ENCODE data around the gene AHI1. TPM values are rescaled to one million over a fixed set of nuclear protein-coding genes. Genes with fewer than 3 reads are reported as not detected.

Gene AHI1
- total and polyA plus RNA-seq, 2 of the 13 experiments (the other 11 are each of a cell fraction or from before 2014, with no cell fraction given), result 7.2 to 18.6 TPM

DNA sequence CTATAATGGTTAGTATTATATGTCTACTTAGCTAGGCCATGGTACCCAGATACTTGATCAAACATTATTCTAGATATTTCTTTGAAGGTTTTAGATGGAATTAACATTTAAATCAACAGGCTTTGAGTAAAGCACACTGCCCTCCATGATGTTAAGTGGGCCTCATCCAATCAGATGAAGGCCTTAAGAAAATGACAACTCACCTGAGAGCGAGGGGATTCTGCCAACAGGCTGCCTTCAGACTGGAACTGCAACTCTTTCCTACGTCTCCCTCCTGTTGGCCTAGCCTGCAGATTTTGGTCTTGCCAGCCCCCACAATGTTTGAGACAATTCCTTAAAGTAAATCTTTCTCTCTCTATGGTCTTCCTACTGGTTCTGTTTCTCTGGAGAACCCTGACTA lies 137.3 kb downstream of the AHI1 start:
- Histone ChIP-seq H3K79me2 (ENCODE audit: insufficient read depth, low read length) (no peaks in the 10 kb centered on the region), H3K36me3 (replicated peaks in 1 of 2; ENCODE audit: control insufficient read depth in 1 of 2, insufficient read depth in 2 of 2, low read length in 2 of 2) (no peaks in the 10 kb centered on the region), H3K9me3 (ENCODE audit: low read length) (peaks cover 6% of the 10 kb centered on the region), H2AFZ (ENCODE audit: low read length) (no peak overlapping the region), H3K4me3 (replicated peaks in 1 of 3; ENCODE audit: insufficient read depth in 1 of 3, low read depth in 2 of 3, low read length in 3 of 3) (no peak overlapping the region), H3K4me2 (ENCODE audit: low read depth, low read length) (no peak overlapping the region), H4K20me1 (ENCODE audit: insufficient read depth, low read length) (no peaks in the 10 kb centered on the region), H3K9ac (ENCODE audit: insufficient read depth, low read depth, low read length) (no peak overlapping the region), H3K4me1 (ENCODE audit: insufficient read depth, low read length) (peaks cover 10% of the 10 kb centered on the region), H3K27me3 (ENCODE audit: control insufficient read depth in 1 of 2, insufficient read depth in 2 of 2, low read length in 2 of 2) (no peaks in the 10 kb centered on the region), H3K27ac (ENCODE audit: extremely low read length, insufficient read depth, low read length) (no peak overlapping the region)
- FAIRE-seq (no peak), ATAC-seq (no peak), DNase-seq (ENCODE audit: low spot score) (no peak)
- BruUV-seq (replicated peaks), result no TSS peak
- ChIA-PET POLR2A (no interaction called here), CTCF (ENCODE audit: low intra/inter-chr PET ratio, low total read pairs) (no interaction called here)
- in situ Hi-C loops (cut with HindIII; ENCODE audit: extremely low pct_ligation_motif_present, low pct_unique_long_range_greater_than_20kb), result no loop called here
- 93% methylated on average over 2 of the region's 2 CpGs for WGBS (ENCODE audit: low lambda C conversion rate)
- intact Hi-C loops (cut with micrococcal nuclease; ENCODE audit: unreplicated experiment), result no loop called here
- TF ChIP-seq ZNF34 (CRISPR knock-in tag; IDR thresholded peaks at IDR 0.05; ENCODE audit: borderline replicate concordance) (no peak), RXRB (CRISPR knock-in tag; IDR thresholded peaks at IDR 0.05; ENCODE audit: borderline replicate concordance) (no peak), ZNF276 (CRISPR knock-in tag; IDR thresholded peaks at IDR 0.05; ENCODE audit: low read depth) (no peak), DRAP1 (CRISPR knock-in tag; IDR thresholded peaks at IDR 0.05) (no peak), YEATS2 (CRISPR knock-in tag; IDR thresholded peaks at IDR 0.05; ENCODE audit: borderline replicate concordance) (no peak), ZFP36 (IDR thresholded peaks at IDR 0.05; ENCODE audit: borderline replicate concordance, low read depth, low read length, partially characterized antibody) (no peak), PHF5A (CRISPR knock-in tag; IDR thresholded peaks at IDR 0.05; ENCODE audit: low read depth, unreplicated experiment) (no peak)
- TF ChIP-seq, protein P1, sequence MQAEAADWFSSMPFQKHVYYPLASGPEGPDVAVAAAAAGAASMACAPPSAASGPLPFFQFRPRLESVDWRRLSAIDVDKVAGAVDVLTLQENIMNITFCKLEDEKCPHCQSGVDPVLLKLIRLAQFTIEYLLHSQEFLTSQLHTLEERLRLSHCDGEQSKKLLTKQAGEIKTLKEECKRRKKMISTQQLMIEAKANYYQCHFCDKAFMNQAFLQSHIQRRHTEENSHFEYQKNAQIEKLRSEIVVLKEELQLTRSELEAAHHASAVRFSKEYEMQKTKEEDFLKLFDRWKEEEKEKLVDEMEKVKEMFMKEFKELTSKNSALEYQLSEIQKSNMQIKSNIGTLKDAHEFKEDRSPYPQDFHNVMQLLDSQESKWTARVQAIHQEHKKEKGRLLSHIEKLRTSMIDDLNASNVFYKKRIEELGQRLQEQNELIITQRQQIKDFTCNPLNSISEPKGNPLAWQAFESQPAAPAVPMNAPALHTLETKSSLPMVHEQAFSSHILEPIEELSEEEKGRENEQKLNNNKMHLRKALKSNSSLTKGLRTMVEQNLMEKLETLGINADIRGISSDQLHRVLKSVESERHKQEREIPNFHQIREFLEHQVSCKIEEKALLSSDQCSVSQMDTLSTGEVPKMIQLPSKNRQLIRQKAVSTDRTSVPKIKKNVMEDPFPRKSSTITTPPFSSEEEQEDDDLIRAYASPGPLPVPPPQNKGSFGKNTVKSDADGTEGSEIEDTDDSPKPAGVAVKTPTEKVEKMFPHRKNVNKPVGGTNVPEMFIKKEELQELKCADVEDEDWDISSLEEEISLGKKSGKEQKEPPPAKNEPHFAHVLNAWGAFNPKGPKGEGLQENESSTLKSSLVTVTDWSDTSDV (CRISPR knock-in tag; IDR thresholded peaks at IDR 0.05), result no peak
- TF ChIP-seq, protein P2, sequence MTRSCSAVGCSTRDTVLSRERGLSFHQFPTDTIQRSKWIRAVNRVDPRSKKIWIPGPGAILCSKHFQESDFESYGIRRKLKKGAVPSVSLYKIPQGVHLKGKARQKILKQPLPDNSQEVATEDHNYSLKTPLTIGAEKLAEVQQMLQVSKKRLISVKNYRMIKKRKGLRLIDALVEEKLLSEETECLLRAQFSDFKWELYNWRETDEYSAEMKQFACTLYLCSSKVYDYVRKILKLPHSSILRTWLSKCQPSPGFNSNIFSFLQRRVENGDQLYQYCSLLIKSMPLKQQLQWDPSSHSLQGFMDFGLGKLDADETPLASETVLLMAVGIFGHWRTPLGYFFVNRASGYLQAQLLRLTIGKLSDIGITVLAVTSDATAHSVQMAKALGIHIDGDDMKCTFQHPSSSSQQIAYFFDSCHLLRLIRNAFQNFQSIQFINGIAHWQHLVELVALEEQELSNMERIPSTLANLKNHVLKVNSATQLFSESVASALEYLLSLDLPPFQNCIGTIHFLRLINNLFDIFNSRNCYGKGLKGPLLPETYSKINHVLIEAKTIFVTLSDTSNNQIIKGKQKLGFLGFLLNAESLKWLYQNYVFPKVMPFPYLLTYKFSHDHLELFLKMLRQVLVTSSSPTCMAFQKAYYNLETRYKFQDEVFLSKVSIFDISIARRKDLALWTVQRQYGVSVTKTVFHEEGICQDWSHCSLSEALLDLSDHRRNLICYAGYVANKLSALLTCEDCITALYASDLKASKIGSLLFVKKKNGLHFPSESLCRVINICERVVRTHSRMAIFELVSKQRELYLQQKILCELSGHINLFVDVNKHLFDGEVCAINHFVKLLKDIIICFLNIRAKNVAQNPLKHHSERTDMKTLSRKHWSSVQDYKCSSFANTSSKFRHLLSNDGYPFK (CRISPR knock-in tag; IDR thresholded peaks at IDR 0.05; ENCODE audit: borderline replicate concordance), result no peak
- TF ChIP-seq, protein P3, sequence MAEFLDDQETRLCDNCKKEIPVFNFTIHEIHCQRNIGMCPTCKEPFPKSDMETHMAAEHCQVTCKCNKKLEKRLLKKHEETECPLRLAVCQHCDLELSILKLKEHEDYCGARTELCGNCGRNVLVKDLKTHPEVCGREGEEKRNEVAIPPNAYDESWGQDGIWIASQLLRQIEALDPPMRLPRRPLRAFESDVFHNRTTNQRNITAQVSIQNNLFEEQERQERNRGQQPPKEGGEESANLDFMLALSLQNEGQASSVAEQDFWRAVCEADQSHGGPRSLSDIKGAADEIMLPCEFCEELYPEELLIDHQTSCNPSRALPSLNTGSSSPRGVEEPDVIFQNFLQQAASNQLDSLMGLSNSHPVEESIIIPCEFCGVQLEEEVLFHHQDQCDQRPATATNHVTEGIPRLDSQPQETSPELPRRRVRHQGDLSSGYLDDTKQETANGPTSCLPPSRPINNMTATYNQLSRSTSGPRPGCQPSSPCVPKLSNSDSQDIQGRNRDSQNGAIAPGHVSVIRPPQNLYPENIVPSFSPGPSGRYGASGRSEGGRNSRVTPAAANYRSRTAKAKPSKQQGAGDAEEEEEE (CRISPR knock-in tag; IDR thresholded peaks at IDR 0.05; ENCODE audit: borderline replicate concordance), result no peak
